Nucleus accumbens (tissue), 56 donors: ENCODE results near the gene GUK1.

Source experiments
- DNase-seq, 56 donors: peaks; one replicate each; lab custom pipeline; 2025; lab: John Stamatoyannopoulos, UW

Gene GUK1, protein sequence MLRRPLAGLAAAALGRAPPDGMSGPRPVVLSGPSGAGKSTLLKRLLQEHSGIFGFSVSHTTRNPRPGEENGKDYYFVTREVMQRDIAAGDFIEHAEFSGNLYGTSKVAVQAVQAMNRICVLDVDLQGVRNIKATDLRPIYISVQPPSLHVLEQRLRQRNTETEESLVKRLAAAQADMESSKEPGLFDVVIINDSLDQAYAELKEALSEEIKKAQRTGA

DNA sequence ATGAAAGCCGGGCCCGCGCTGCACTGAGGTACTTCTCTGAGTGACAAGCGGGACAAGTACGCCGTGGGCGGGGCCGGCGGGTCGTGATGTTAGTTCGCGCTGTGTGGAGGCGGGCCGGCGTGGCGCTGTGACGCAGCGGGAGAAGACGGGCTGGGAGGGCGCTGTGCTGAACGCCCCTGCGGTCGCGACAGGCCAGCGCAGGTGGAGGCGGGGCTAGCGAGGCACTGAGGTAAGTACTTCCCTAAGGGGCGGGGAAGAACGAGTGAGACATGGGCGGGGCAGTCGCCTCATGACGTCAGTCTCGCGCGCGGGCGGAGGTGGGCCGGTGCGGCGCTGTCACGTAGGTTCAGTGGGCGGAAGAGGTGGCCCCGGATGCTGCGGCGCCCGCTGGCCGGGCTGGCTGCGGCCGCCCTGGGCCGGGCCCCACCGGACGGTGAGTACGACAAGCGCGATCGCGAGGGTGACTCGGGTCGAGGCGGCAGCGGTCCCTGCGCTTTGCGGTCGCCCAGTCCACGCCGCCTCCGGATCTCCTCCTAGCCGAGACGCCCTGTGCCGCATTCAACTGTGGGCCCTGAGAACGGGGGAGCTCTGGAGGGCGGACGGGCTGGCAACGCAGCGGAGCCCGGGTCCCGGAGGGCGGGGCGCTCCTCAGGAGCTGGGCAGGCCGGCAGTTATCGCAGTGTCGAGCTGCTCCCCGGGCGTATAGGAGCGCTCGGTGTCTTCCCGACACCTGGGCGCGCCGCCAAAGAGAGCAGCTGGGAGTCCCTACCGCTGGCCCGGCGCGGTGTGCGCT lies at the start of gene GUK1:
TSS of gene GUK1 (plus strand) at position 349 of the 793 bp plus-strand sequence. CDS start at position 373, 24 bp downstream.
- DNase-seq, result peak; percentile 68 to 100 (median 98)

- DNase-seq, result peak in 2 of 56 donors; percentile 19 to 29
Observed at GRCh38 chr1:228090613-228091081, 49.4 kb upstream of the GUK1 start.

- DNase-seq, result no peak
Observed at GRCh38 chr1:228091084-228091483, 49.0 kb upstream of the GUK1 start.

DNA sequence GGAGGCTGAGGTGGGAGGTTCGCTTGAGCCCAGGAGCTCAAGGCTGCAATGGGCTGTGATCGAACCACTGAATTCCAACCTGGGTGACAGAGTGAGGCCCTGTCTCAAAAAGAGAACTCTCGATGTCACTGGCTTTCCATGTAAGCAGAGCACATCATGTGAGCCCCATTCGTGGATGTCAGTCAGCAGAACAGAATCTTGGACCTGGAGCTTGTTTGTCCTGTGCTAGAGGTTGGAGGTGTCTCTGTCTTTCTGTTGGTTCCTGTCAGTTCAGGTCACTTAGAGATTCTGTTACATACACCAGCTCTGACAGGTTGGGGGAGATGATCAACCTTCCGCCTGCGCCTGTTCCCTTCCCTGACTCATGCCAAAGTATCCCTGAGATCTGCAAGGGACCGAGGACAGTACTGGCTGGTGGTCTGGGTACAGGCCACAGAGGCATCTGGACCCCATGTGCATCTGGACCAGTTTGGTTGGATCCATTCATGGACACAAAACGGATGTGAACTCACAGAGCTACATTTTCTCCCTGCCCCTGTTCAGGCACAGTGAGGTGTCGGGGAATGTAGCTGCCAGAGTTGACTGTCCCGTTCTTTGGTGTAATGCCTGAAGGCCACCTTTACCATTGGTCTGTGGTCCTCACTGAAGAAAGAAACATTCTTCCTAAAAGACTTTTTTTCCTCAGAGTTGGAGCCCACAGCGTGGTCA lies 47.6 kb upstream of the GUK1 start:
- no peak for DNase-seq

DNA sequence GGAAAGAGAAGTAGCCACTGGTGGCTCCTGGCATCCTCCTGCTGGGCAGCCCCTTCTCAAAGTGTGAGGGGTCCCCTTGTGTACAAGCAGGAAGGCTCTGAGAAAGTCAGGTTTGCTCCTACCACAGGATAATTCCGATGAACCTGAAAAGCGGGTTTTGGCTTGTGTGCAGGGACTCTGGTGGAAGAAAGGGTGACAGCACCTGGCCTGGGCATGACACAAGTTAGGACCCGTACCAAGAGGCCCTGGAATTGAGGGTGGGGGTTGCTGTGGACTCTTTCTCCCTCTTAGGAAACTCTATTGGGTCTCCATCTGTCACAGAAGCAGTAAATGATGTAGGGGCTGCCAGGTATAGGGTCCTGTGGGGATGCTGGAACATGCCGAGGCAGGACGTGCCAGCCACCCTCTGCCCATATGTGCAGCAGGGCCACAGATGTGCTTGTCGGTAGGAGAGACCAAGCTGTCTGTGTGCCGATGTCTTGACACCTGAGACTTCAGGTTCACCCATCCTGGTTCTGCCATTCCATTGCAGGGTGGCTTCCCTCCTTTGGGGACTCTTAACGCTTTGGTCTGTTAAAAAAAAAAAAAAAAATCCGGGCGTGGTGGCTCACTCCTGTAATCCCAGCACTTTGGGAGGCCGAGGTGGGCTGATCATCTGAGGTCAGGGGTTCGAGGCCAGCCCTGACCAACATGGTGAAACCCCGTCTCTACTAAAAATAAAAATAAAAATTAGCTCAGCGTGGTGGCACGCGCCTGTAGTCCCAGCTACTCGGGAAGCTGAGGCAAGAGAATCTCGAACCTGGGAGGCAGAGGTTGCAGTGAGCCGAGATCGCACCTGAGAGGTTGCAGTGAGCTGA lies 46.8 kb upstream of the GUK1 start:
- DNase-seq, result no peak

- no peak for DNase-seq
Observed at GRCh38 chr1:228094432-228095016, 45.6 kb upstream of the GUK1 start.

- DNase-seq, result no peak
Observed at GRCh38 chr1:228095161-228095560, 44.9 kb upstream of the GUK1 start.

DNA sequence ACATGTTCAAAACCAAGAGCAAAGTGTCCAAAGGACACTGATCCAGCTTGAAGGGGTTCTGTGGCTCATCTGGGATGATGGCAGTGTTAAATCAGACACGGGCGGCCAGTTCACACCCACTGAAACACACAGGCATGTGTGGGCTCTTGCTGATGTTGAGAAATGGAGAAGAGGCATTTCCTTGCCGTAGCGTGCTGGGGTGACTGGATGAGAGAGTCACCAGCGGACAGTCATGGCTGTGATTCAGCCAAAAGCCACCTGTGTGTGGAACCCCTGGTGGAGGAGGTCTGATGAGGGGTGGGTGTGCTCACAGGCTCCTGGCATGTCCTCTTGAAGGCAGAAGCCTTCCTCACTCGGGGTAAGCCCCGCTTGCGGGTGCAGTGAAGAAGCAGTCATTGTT lies 44.1 kb upstream of the GUK1 start:
- no peak for DNase-seq

GRCh38 chr1:228096416-228097332 lies 43.4 kb upstream of the GUK1 start:
- DNase-seq, result no peak

- no peak for DNase-seq
Observed at GRCh38 chr1:228097333-228098081, 42.6 kb upstream of the GUK1 start.

- DNase-seq, result no peak
Observed at GRCh38 chr1:228098323-228098931, 41.7 kb upstream of the GUK1 start.

DNA sequence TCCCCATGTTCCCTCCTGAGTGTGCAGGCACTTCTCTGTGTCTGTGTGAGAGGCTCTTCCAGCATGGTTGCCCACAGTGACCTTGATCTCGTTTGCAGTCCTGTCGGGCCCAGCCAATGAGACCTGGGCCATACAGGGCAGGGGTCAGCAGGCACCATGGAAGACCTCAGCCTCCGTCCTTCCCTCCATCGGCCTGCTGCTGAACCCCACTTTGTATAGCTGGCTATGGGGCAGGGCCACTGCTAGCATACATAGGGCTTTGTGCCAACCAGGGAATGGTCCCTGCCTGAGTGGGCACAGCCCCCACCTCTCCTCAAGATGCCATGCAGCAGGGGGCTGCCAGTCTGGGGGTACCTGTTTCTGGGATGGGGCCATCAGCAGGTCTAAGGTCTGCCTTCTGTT lies 40.7 kb upstream of the GUK1 start:
- no peak for DNase-seq

DNA sequence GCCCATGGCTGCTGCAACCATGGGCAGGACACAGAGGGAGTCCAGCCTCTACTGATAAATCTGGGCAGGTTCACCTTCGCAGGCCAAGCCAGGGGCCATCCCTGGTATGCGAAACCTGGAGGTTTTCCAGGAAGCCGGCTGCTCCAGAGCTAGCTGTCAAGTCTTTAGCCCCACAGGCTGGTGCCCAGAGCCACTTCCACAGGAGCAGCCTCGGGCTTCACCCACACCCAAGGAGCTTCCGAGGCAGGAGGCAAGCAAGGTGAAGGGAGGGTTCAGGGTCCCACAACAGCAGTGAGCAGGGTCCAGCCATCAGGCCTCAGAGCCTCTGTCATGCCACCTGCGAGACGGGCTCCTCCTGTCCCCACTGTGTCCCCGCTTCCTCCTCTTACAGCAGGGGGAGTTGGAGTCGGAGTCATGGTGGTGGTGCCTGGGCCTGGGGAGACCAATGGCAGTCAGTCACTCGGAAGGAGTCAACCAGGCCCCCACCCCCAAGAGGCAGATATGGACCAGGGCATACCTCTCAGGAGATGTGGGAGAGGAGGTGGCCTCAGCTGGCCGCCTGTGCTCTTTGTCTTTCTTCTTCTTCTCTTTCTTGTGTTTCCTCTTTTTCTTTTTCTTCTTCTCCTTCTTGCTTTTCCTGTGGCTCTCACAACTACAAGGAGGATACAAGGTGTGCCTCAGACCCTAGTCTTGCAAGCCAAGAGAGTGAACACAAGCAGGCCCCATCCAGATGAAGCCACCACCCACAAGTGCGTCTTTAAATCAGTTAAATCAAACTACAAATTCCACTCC lies 39.1 kb upstream of the GUK1 start:
- DNase-seq, result no peak

GRCh38 chr1:228101614-228101993 lies 38.5 kb upstream of the GUK1 start:
- no peak for DNase-seq

- DNase-seq, result no peak
Observed at GRCh38 chr1:228101994-228102790, 37.9 kb upstream of the GUK1 start.
